GM10266 (cell line): ENCODE data around the gene ADPRS.

ENCODE experiments used
- DNase-seq: peaks from one replicate; pipeline ENCODE4 v3.0.0; 2012; ENCODE audit errors: extremely low spot score
- CTCF ChIP-seq: IDR thresholded peaks from 2 replicates; pipeline ENCODE4 v1.5.1; 2012; ENCODE audit warnings: mild to moderate bottlenecking, low read depth; ENCODE audit not compliant: control insufficient read depth, insufficient read depth; ENCODE audit errors: missing control alignments

ADPRS gene

GRCh38 chr1:36137226-36137625 is 48.5 kb downstream of the ADPRS start:
- no peak for TF ChIP-seq CTCF
- DNase-seq, result no peak

- TF ChIP-seq CTCF, result no peak
- DNase-seq, result no peak
These were observed 49.1 kb downstream of the ADPRS start for GRCh38 chr1:36137776-36138175.

- TF ChIP-seq CTCF, result no peak
- no peak for DNase-seq
These were observed 50.8 kb downstream of the ADPRS start for GRCh38 chr1:36139521-36139920.

- TF ChIP-seq CTCF, result no peak
- no peak for DNase-seq
These were observed 53.4 kb downstream of the ADPRS start for GRCh38 chr1:36142121-36142520.

- TF ChIP-seq CTCF, result no peak
These were observed 54.7 kb downstream of the ADPRS start for GRCh38 chr1:36143424-36143823.

More at GRCh38 chr1:36143424-36143823, 54.7 kb downstream of the ADPRS start:
- DNase-seq, result no peak
